HCT116 (cell line): ENCODE measurements around the gene NSD2.
"Not testable (repeated sequence)": the region's sequence is repeated elsewhere in the genome, so short reads cannot be mapped to it uniquely, and the experiment has no call there.

Experiments
- CTCF ChIP-seq, 3 experiments: fragments of 200-600 bp in 1 of 3; sonication (generic) in 1 of 3; IDR thresholded peaks in 2 of 3; conservative IDR thresholded peaks in 1 of 3; 2 replicates each; pipeline ENCODE4 v1.5.1; 2012 to 2017; ENCODE audit warnings: low read depth in 2 of 3, low read length in 2 of 3, antibody characterized with exemption in 1 of 3, borderline replicate concordance in 1 of 3, control low read depth in 1 of 3, mild to moderate bottlenecking in 1 of 3, mixed read lengths in 1 of 3, mixed run types in 1 of 3, moderate library complexity in 1 of 3; ENCODE audit not compliant: insufficient read depth in 1 of 3
- EZH2 ChIP-seq: fragments of 200-600 bp; sonication (generic); IDR thresholded peaks from 2 replicates; pipeline ENCODE4 v1.6.1; 2017; ENCODE audit warnings: antibody characterized with exemption, mixed run types
- MAX ChIP-seq: IDR thresholded peaks from 2 replicates; pipeline ENCODE4 v1.6.1; 2012
- POLR2A ChIP-seq: IDR thresholded peaks from 2 replicates; pipeline ENCODE4 v1.7.0; 2011; ENCODE audit warnings: borderline replicate concordance; ENCODE audit not compliant: insufficient read depth, insufficient read length; ENCODE audit errors: extremely low read depth

DNA sequence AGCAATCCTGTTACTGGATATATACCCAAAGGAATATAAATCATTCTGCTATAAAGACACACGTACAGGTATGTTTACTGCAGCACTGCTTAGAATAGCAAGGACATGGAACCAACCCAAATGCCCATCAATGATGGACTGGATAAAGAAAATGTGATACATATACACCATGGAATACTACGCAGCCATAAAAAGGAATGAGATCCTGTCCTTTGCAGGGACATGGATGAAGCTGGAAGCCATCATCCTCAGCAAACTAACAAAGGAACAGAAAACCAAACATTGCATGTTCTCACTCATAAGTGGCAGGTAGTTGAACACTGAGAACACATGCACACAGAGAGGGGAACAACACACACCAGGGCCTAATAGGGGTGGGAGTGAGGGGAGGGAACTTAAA, 132.2 kb downstream of the NSD2 start:
- not testable (repeated sequence) for TF ChIP-seq CTCF (IDR thresholded peaks at IDR 0.05 in 2 of 3, conservative IDR thresholded peaks at IDR 0.05 in 1 of 3; ENCODE audit: borderline replicate concordance in 1 of 3, insufficient read depth in 1 of 3, low read depth in 2 of 3, low read length in 2 of 3); EZH2; MAX; POLR2A
